Stimulated activated naive CD8-positive, alpha-beta T cell treated with anti-CD3 and anti-CD28 coated beads, Interleukin-15, amount 100 ng/mL, for 72 hours (primary cell): Measurements from ENCODE around the gene ERGIC1.

Experiments
- ATAC-seq: fragments of 150-1000 bp; cut with Tn5 transposase; 2 replicates; pipeline ENCODE4 v1.10.0; 2021; ENCODE audit warnings: mild to moderate bottlenecking, moderate library complexity
- DNase-seq, 2 donors: peaks; one replicate each; pipeline ENCODE4 v3.0.0; 2021 to 2022
- H3K27ac Mint-ChIP-seq, 2 donors: one replicate each; pipeline ENCODE4 v1.8.0; 2022; ENCODE audit warnings: mild to moderate bottlenecking in 2 of 2, mixed read lengths in 2 of 2, moderate library complexity in 2 of 2
- H3K27me3 Mint-ChIP-seq: one replicate; pipeline ENCODE4 v1.8.0; 2022; ENCODE audit warnings: mixed read lengths
- H3K4me1 Mint-ChIP-seq: one replicate; pipeline ENCODE4 v1.8.0; 2022; ENCODE audit warnings: mild to moderate bottlenecking, mixed read lengths
- H3K4me3 Mint-ChIP-seq, 2 donors: one replicate each; pipeline ENCODE4 v1.8.0; 2022; ENCODE audit warnings: mild to moderate bottlenecking in 2 of 2, mixed read lengths in 2 of 2, moderate library complexity in 1 of 2
- H3K9me3 Mint-ChIP-seq, 2 donors: one replicate each; pipeline ENCODE4 v1.8.0; 2022; ENCODE audit warnings: mixed read lengths in 2 of 2

The ERGIC1 gene

GRCh38 chr5:172932313-172933017, 98.4 kb downstream of the ERGIC1 start:
- peak; percentile 67 to 74 for DNase-seq

GRCh38 chr5:172933238-172933637, 99.2 kb downstream of the ERGIC1 start:
- Mint-ChIP-seq H3K4me1 (peaks cover 8% of the 10 kb centered on the region), H3K27ac (no peak overlapping the region), H3K27me3 (no peaks in the 10 kb centered on the region), H3K4me3 (no peak overlapping the region), H3K9me3 (no peaks in the 10 kb centered on the region)
- no peak for ATAC-seq
- DNase-seq, result no peak

More at GRCh38 chr5:172932313-172933017, 98.4 kb downstream of the ERGIC1 start:
- H3K27me3 Mint-ChIP-seq, result no peaks in the 10 kb centered on the region
- no peak overlapping the region for H3K4me3 Mint-ChIP-seq
- peak; percentile 89 for ATAC-seq
- H3K4me1 Mint-ChIP-seq, result peaks cover 8% of the 10 kb centered on the region
- H3K9me3 Mint-ChIP-seq, result no peaks in the 10 kb centered on the region
- peak overlapping the region in 1 of 2 donors; percentile 81 for H3K27ac Mint-ChIP-seq

GRCh38 chr5:172935096-172935495, 101.0 kb downstream of the ERGIC1 start:
- peaks cover 8% of the 10 kb centered on the region for H3K4me1 Mint-ChIP-seq
- no peaks in the 10 kb centered on the region for H3K27me3 Mint-ChIP-seq

GRCh38 chr5:172936401-172936800, 102.3 kb downstream of the ERGIC1 start:
- no peak for ATAC-seq
- H3K27ac Mint-ChIP-seq, result peak overlapping the region in 1 of 2 donors; percentile 54
- H3K27me3 Mint-ChIP-seq, result no peaks in the 10 kb centered on the region

More at GRCh38 chr5:172935096-172935495, 101.0 kb downstream of the ERGIC1 start:
- no peak for ATAC-seq
- no peak overlapping the region for H3K27ac Mint-ChIP-seq
- no peaks in the 10 kb centered on the region for H3K9me3 Mint-ChIP-seq
- H3K4me3 Mint-ChIP-seq, result no peak overlapping the region
- DNase-seq, result no peak

GRCh38 chr5:172939071-172939470, 105.0 kb downstream of the ERGIC1 start:
- Mint-ChIP-seq H3K9me3 (no peaks in the 10 kb centered on the region), H3K27me3 (no peaks in the 10 kb centered on the region), H3K27ac (peak overlapping the region in 1 of 2 donors; percentile 59), H3K4me3 (no peak overlapping the region), H3K4me1 (no peaks in the 10 kb centered on the region)
- no peak for DNase-seq
- ATAC-seq, result peak; percentile 40

More at GRCh38 chr5:172936401-172936800, 102.3 kb downstream of the ERGIC1 start:
- peaks cover 8% of the 10 kb centered on the region for H3K4me1 Mint-ChIP-seq
- no peaks in the 10 kb centered on the region for H3K9me3 Mint-ChIP-seq
- no peak for DNase-seq
- no peak overlapping the region for H3K4me3 Mint-ChIP-seq

GRCh38 chr5:172939611-172940267, 105.7 kb downstream of the ERGIC1 start:
- Mint-ChIP-seq H3K27ac (peak overlapping the region in 1 of 2 donors; percentile 27), H3K9me3 (no peaks in the 10 kb centered on the region), H3K4me3 (no peak overlapping the region), H3K27me3 (no peaks in the 10 kb centered on the region), H3K4me1 (no peaks in the 10 kb centered on the region)
- DNase-seq, result no peak
- no peak for ATAC-seq

DNA sequence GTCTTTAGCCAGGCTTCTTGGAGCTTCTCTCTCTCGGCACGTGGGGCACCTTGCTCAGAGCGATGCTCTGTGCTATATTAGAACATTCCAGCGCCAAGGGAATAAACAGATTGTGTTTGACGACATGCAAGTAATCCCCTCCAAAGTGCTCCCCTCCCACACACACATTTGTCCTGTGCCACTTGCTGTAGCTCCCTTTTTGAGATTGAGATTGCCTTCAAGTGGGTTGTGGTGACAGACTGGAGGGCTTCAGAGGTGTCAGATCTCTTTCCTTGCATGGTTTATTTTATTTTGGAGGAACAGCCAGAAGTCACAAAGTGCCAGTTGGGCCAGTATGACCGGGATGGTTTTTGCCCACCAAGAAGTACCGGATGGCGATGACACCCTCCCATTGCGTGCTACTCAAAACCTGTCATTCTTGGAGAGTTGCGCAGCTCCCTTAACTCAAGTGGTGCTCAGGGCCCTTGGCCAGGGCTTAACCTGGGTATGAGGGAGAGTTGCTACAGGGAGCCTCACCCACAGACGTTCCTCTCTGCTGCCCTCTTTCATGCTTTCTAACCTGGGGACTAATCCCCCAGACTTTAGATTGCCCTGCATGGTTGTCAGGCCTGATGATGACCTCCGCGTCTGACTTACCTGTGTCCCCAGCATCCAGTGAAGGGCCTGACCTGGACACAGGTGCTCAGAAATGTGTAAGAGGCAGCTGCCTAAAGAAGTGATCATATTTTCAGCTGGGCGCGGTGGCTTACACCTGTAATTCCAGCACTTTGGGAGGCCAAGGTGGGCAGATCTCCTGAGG, 106.4 kb downstream of the ERGIC1 start:
- no peaks in the 10 kb centered on the region for H3K9me3 Mint-ChIP-seq
- no peaks in the 10 kb centered on the region for H3K27me3 Mint-ChIP-seq
- ATAC-seq (no peak), DNase-seq (no peak)
- H3K27ac Mint-ChIP-seq, result peak overlapping the region in 1 of 2 donors; percentile 48
- H3K4me3 Mint-ChIP-seq, result no peak overlapping the region
- no peaks in the 10 kb centered on the region for H3K4me1 Mint-ChIP-seq

DNA sequence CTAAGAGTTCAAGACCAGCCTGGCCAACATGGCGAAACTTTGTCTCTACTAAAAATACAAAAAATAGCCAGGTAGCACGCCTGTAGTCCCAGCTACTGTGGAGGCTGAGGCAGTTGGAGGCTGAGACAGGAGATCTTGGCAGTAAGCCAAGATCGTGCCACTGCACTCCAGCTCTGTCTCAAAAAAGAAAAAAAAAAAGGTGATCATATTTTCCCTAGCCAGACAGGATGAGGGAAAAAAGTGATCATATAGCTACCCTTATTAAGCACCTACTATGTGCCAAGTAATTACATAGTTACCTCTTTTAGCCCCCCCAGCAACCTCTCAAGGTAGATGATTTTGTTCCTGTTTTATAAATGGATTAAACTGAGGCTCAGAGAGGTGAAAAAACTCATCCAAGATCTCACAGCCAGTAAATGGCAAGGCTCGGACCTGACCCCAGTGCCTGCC, 107.0 kb downstream of the ERGIC1 start:
- no peaks in the 10 kb centered on the region for H3K27me3 Mint-ChIP-seq
- peak overlapping the region in 1 of 2 donors; percentile 48 for H3K27ac Mint-ChIP-seq
- DNase-seq (no peak), ATAC-seq (no peak)
- no peaks in the 10 kb centered on the region for H3K4me1 Mint-ChIP-seq
- no peaks in the 10 kb centered on the region for H3K9me3 Mint-ChIP-seq
- no peak overlapping the region for H3K4me3 Mint-ChIP-seq

GRCh38 chr5:172942556-172942955, 108.5 kb downstream of the ERGIC1 start:
- Mint-ChIP-seq H3K27me3 (no peaks in the 10 kb centered on the region), H3K4me1 (no peaks in the 10 kb centered on the region), H3K27ac (no peak overlapping the region), H3K9me3 (no peaks in the 10 kb centered on the region), H3K4me3 (no peak overlapping the region)
- no peak for DNase-seq
- ATAC-seq, result no peak

- no peak for ATAC-seq
- Mint-ChIP-seq H3K4me3 (no peak overlapping the region), H3K9me3 (no peaks in the 10 kb centered on the region), H3K27ac (peak overlapping the region; percentile 19 to 89), H3K27me3 (no peaks in the 10 kb centered on the region), H3K4me1 (no peaks in the 10 kb centered on the region)
- DNase-seq, result no peak
Observed at GRCh38 chr5:172943283-172943841, 109.3 kb downstream of the ERGIC1 start.

DNA sequence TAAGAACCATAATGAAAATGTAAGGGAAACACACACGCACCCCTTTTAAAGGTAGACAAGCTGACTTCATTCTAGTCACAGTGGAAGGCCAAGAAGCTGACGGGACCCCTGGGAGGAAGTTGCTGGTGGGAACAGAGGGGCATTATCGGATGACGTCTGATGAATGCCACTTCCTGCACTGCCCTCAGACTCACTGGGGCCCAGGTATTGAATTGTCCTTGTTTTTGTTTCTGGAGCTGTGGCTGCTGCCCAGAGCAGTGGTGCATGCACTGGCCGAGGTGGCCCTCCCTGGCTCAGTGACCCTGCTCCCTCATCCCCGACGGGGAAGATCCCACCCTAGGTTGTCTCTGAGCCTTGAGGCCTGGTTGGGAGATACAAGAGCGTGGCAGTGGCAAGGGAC, 109.9 kb downstream of the ERGIC1 start:
- DNase-seq (no peak), ATAC-seq (no peak)
- Mint-ChIP-seq H3K27me3 (no peaks in the 10 kb centered on the region), H3K9me3 (no peaks in the 10 kb centered on the region), H3K4me3 (no peak overlapping the region), H3K4me1 (no peaks in the 10 kb centered on the region), H3K27ac (peak overlapping the region in 1 of 2 donors; percentile 24)

DNA sequence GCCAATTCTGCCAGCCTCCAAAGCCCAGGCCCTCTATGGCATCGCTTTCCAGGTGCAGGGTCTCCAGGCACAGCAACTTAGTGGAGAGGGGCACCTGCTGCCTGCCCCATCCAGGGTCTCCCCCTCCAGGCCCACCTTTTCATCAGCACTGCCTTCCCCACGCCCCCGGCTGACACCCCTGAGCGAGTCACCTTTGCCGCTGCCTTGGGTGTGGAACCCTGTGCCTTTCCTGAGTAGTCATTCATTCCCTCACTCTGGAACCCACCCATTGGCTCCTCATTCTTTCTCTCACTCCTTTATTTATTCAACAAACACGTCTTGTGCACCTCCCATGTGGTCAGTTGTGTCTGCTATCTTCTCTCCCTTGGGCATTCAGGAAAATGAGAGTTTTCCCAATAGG, 110.7 kb downstream of the ERGIC1 start:
- Mint-ChIP-seq H3K27me3 (no peaks in the 10 kb centered on the region), H3K9me3 (no peaks in the 10 kb centered on the region), H3K27ac (peak overlapping the region; percentile 68 to 81), H3K4me3 (no peak overlapping the region), H3K4me1 (no peaks in the 10 kb centered on the region)
- ATAC-seq (no peak), DNase-seq (no peak)

- Mint-ChIP-seq H3K4me3 (no peak overlapping the region), H3K4me1 (no peaks in the 10 kb centered on the region), H3K27me3 (no peaks in the 10 kb centered on the region), H3K27ac (peak overlapping the region; percentile 68 to 81), H3K9me3 (no peaks in the 10 kb centered on the region)
- no peak for DNase-seq
- ATAC-seq, result no peak
Observed at GRCh38 chr5:172945151-172945550, 111.1 kb downstream of the ERGIC1 start.

- H3K4me3 Mint-ChIP-seq, result no peak overlapping the region
- H3K9me3 Mint-ChIP-seq, result no peaks in the 10 kb centered on the region
- no peak for ATAC-seq
- no peak overlapping the region for H3K27ac Mint-ChIP-seq
- H3K4me1 Mint-ChIP-seq, result no peaks in the 10 kb centered on the region
- no peak for DNase-seq
- no peaks in the 10 kb centered on the region for H3K27me3 Mint-ChIP-seq
Observed at GRCh38 chr5:172946146-172946545, 112.1 kb downstream of the ERGIC1 start.

GRCh38 chr5:172949426-172949825, 115.4 kb downstream of the ERGIC1 start:
- DNase-seq (no peak), ATAC-seq (no peak)
- Mint-ChIP-seq H3K27me3 (no peaks in the 10 kb centered on the region), H3K4me1 (no peaks in the 10 kb centered on the region), H3K9me3 (no peaks in the 10 kb centered on the region), H3K4me3 (no peak overlapping the region), H3K27ac (peak overlapping the region in 1 of 2 donors; percentile 9)
